HepG2 (cell line): Measurements from ENCODE around the gene SPATA33. TPM values are rescaled to one million over a fixed set of nuclear protein-coding genes. Genes with fewer than 3 reads are reported as not detected.
A peak's percentile ranks its signal among the peaks of the same experiment; 100 is the strongest.

ENCODE experiments used
- FOXM1 ChIP-seq: sonication (generic); formaldehyde crosslinking; IDR thresholded peaks from 2 replicates; pipeline ENCODE4 v1.5.0; 2020; ENCODE audit warnings: missing genetic modification reagents
- ISX ChIP-seq: sonication (generic); formaldehyde crosslinking; conservative IDR thresholded peaks from 2 replicates; pipeline ENCODE4 v1.5.0; 2020; ENCODE audit warnings: missing genetic modification reagents
- KDM1A ChIP-seq: IDR thresholded peaks from 2 replicates; pipeline ENCODE4 v1.6.1; 2016; ENCODE audit warnings: missing compliant biosample characterization
- KLF12 ChIP-seq: sonication (generic); formaldehyde crosslinking; IDR thresholded peaks from 2 replicates; pipeline ENCODE4 v1.4.0; 2020; ENCODE audit warnings: missing genetic modification reagents, borderline replicate concordance
- MAFF ChIP-seq: IDR thresholded peaks from 2 replicates; pipeline ENCODE4 v1.6.1; 2011; ENCODE audit warnings: low read depth, low read length, improper control_type of control experiment
- MYC ChIP-seq: sonication (generic); formaldehyde crosslinking; IDR thresholded peaks from 2 replicates; pipeline ENCODE4 v1.9.0; 2021; ENCODE audit warnings: missing genetic modification reagents, borderline replicate concordance
- NCOA5 ChIP-seq: sonication (generic); formaldehyde crosslinking; IDR thresholded peaks from 2 replicates; pipeline ENCODE4 v1.4.0; 2020; ENCODE audit warnings: missing genetic modification reagents
- NFATC3 ChIP-seq: sonication (generic); formaldehyde crosslinking; IDR thresholded peaks from 2 replicates; pipeline ENCODE4 v1.5.1; 2020; ENCODE audit warnings: mild to moderate bottlenecking, missing genetic modification reagents
- NONO ChIP-seq, 2 experiments: fragments of 450-650 bp in 1 of 2; sonication (generic) in 1 of 2; formaldehyde crosslinking in 1 of 2; IDR thresholded peaks in 1 of 2; conservative IDR thresholded peaks in 1 of 2; 2 replicates each; pipeline versions ENCODE4 v1.6.1 to v1.8.0; 2017 to 2022; ENCODE audit warnings: mild to moderate bottlenecking in 1 of 2, missing genetic modification reagents in 1 of 2, moderate library complexity in 1 of 2
- SAFB2 ChIP-seq: sonication (generic); formaldehyde crosslinking; IDR thresholded peaks from 2 replicates; pipeline ENCODE4 v1.5.1; 2020; ENCODE audit warnings: missing genetic modification reagents, low read depth, mild to moderate bottlenecking, borderline replicate concordance
- SCMH1 ChIP-seq: sonication (generic); formaldehyde crosslinking; IDR thresholded peaks from 2 replicates; pipeline ENCODE4 v1.9.0; 2021; ENCODE audit warnings: missing genetic modification reagents, mild to moderate bottlenecking, borderline replicate concordance
- TGIF2 ChIP-seq: IDR thresholded peaks from 2 replicates; pipeline ENCODE4 v1.6.1; 2016; ENCODE audit warnings: control low read depth, missing compliant biosample characterization
- THAP11 ChIP-seq: IDR thresholded peaks from 2 replicates; pipeline ENCODE4 v1.6.1; 2016; ENCODE audit warnings: missing biosample characterization, missing genetic modification reagents
- U2AF1 ChIP-seq: fragments of 200-400 bp; formaldehyde crosslinking; optimal IDR thresholded peaks from 2 replicates; pipeline ENCODE3; 2017; ENCODE audit warnings: mild to moderate bottlenecking, low read depth, low read length
- ZKSCAN5 ChIP-seq: sonication (generic); formaldehyde crosslinking; IDR thresholded peaks from 2 replicates; pipeline ENCODE4 v1.5.1; 2020; ENCODE audit warnings: mild to moderate bottlenecking, missing genetic modification reagents
- ZNF160 ChIP-seq: sonication (generic); formaldehyde crosslinking; IDR thresholded peaks from 2 replicates; pipeline ENCODE4 v1.8.0; 2022; ENCODE audit warnings: mild to moderate bottlenecking, inconsistent platforms, missing genetic modification reagents
- ZNF235 ChIP-seq: sonication (generic); formaldehyde crosslinking; IDR thresholded peaks from 2 replicates; pipeline ENCODE4 v1.8.1; 2023; ENCODE audit warnings: mild to moderate bottlenecking, missing genetic modification reagents, borderline replicate concordance
- ZNF644 ChIP-seq: IDR thresholded peaks from 2 replicates; pipeline ENCODE4 v1.6.1; 2016; ENCODE audit warnings: low read depth
- ZNF703 ChIP-seq: sonication (generic); formaldehyde crosslinking; IDR thresholded peaks from 2 replicates; pipeline ENCODE4 v1.5.1; 2020; ENCODE audit warnings: missing genetic modification reagents, mild to moderate bottlenecking, moderate library complexity, borderline replicate concordance
- ZNF720 ChIP-seq: sonication (generic); formaldehyde crosslinking; IDR thresholded peaks from 2 replicates; pipeline ENCODE4 v1.4.0; 2020; ENCODE audit warnings: missing genetic modification reagents
- ZNF773 ChIP-seq: sonication (generic); formaldehyde crosslinking; IDR thresholded peaks from 2 replicates; pipeline ENCODE4 v1.4.0; 2020; ENCODE audit warnings: missing genetic modification reagents, borderline replicate concordance
- polyA plus RNA-seq, 8 experiments: library from polyadenylated mRNA; depleted of rRNA in 3 of 8; stranded (reverse) in 7 of 8; unstranded in 1 of 8; fragments of >200 nt; fragmentation: Illumina TruSeq in 4 of 8; extraction: Trizol in 4 of 8; gene quantifications; 2 replicates each; pipeline versions ENCODE4 v1.2.1 to v1.2.3, GENCODE V29; 2011 to 2016; ENCODE audit warnings: low read depth in 4 of 8, missing spikeins in 1 of 8, mixed read lengths in 1 of 8; ENCODE audit not compliant: insufficient read depth in 1 of 8
- total RNA-seq, 5 experiments: library from RNA; depleted of rRNA; stranded (reverse); fragments of >200 nt; fragmentation: Illumina TruSeq; extraction: Trizol; gene quantifications; 2 replicates each; pipeline ENCODE4 v1.2.3, GENCODE V29; 2016; ENCODE audit warnings: low read depth in 1 of 5
- TF ChIP-seq, protein P1 (sequence below): sonication (generic); formaldehyde crosslinking; IDR thresholded peaks from 2 replicates; pipeline ENCODE4 v1.4.0; 2020; ENCODE audit warnings: missing genetic modification reagents
- TF ChIP-seq, protein P2 (sequence below): sonication (generic); formaldehyde crosslinking; IDR thresholded peaks from 2 replicates; pipeline ENCODE4 v1.4.0; 2020; ENCODE audit warnings: missing genetic modification reagents
- TF ChIP-seq, protein P3 (sequence below): IDR thresholded peaks from 2 replicates; pipeline ENCODE4 v1.6.1; 2016

Gene SPATA33
- total and polyA plus RNA-seq, 2 of the 13 experiments (the other 11 are each of a cell fraction or from before 2014, with no cell fraction given) = 5.7 to 11.0 TPM

DNA sequence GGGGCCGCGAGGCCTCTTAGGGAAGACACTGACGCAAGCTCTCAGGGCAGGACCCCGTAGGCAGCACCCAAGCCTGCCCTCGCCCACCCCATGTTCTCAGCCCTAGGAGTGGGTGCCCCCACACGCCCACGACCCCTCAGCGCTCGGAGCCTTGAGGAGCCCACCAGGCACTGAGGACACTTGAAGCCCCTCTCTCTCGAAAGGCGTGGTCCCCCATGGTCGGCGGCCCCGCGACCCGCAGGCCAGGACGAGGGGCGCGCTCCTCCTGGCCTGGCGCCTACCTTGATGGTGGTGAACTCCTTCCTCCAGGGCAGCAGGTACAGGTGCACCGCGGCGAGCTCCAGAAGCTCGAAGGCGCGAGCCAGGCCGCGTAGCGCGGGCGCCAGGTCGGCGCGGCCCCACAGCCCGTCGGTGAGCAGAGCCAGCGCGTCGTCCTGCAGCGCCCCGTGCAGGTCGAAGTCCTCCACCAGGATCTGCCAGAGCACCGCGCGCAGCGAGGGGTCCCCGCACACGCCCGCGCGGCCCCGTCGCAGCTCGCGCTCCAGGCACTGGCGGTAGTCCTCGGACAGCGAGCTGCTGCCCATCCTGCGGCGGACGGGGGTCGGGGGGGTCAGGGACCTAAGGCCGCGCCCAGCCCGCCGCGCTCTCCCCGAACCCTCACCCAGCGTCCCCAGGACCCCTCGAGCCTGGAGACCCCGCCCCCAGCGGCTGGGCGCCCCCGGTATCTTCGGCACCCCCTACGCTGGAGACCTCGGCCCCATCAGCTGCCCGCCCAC is 43.2 kb downstream of the SPATA33 start (continued):
- 0 out of 2 replicates have a peak, but pooled peaks have one; percentile 45 for TF ChIP-seq NFATC3 (CRISPR knock-in tag)
- TF ChIP-seq SCMH1 = no peak
- no peak; the same call in none of the 2 replicates for TF ChIP-seq KDM1A (CRISPR knock-in tag)
- TF ChIP-seq, protein P1, sequence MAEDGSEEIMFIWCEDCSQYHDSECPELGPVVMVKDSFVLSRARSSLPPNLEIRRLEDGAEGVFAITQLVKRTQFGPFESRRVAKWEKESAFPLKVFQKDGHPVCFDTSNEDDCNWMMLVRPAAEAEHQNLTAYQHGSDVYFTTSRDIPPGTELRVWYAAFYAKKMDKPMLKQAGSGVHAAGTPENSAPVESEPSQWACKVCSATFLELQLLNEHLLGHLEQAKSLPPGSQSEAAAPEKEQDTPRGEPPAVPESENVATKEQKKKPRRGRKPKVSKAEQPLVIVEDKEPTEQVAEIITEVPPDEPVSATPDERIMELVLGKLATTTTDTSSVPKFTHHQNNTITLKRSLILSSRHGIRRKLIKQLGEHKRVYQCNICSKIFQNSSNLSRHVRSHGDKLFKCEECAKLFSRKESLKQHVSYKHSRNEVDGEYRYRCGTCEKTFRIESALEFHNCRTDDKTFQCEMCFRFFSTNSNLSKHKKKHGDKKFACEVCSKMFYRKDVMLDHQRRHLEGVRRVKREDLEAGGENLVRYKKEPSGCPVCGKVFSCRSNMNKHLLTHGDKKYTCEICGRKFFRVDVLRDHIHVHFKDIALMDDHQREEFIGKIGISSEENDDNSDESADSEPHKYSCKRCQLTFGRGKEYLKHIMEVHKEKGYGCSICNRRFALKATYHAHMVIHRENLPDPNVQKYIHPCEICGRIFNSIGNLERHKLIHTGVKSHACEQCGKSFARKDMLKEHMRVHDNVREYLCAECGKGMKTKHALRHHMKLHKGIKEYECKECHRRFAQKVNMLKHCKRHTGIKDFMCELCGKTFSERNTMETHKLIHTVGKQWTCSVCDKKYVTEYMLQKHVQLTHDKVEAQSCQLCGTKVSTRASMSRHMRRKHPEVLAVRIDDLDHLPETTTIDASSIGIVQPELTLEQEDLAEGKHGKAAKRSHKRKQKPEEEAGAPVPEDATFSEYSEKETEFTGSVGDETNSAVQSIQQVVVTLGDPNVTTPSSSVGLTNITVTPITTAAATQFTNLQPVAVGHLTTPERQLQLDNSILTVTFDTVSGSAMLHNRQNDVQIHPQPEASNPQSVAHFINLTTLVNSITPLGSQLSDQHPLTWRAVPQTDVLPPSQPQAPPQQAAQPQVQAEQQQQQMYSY (CRISPR knock-in tag) = 0 out of 2 replicates have a peak, but pooled peaks have one; percentile 15
- no peak for TF ChIP-seq ISX (CRISPR knock-in tag)
- TF ChIP-seq ZNF703 (CRISPR knock-in tag) = 0 out of 2 replicates have a peak, but pooled peaks have one; percentile 44
- TF ChIP-seq KLF12 (CRISPR knock-in tag) = 0 out of 2 replicates have a peak, but pooled peaks have one; percentile 49
- TF ChIP-seq ZNF773 (CRISPR knock-in tag) = 0 out of 2 replicates have a peak, but pooled peaks have one; percentile 41
- no peak for TF ChIP-seq THAP11
- TF ChIP-seq U2AF1 = peak; percentile 2
- TF ChIP-seq FOXM1 = 0 out of 2 replicates have a peak, but pooled peaks have one; percentile 29
- TF ChIP-seq ZKSCAN5 (CRISPR knock-in tag) = 0 out of 2 replicates have a peak, but pooled peaks have one; percentile 66
- TF ChIP-seq, protein P2, sequence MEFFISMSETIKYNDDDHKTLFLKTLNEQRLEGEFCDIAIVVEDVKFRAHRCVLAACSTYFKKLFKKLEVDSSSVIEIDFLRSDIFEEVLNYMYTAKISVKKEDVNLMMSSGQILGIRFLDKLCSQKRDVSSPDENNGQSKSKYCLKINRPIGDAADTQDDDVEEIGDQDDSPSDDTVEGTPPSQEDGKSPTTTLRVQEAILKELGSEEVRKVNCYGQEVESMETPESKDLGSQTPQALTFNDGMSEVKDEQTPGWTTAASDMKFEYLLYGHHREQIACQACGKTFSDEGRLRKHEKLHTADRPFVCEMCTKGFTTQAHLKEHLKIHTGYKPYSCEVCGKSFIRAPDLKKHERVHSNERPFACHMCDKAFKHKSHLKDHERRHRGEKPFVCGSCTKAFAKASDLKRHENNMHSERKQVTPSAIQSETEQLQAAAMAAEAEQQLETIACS (CRISPR knock-in tag) = peak; percentile 55; the same call in 1 of the 2 replicates
- TF ChIP-seq, protein P3, sequence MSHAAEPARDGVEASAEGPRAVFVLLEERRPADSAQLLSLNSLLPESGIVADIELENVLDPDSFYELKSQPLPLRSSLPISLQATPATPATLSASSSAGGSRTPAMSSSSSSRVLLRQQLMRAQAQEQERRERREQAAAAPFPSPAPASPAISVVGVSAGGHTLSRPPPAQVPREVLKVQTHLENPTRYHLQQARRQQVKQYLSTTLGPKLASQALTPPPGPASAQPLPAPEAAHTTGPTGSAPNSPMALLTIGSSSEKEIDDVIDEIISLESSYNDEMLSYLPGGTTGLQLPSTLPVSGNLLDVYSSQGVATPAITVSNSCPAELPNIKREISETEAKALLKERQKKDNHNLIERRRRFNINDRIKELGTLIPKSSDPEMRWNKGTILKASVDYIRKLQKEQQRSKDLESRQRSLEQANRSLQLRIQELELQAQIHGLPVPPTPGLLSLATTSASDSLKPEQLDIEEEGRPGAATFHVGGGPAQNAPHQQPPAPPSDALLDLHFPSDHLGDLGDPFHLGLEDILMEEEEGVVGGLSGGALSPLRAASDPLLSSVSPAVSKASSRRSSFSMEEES = no peak
- peak; percentile 91; the same call in 1 of the 2 replicates for TF ChIP-seq SAFB2
- TF ChIP-seq MAFF = no peak
- TF ChIP-seq ZNF720 = 0 out of 2 replicates have a peak, but pooled peaks have one; percentile 24
- TF ChIP-seq ZNF644 (CRISPR knock-in tag) = no peak
- no peak for TF ChIP-seq NONO (IDR thresholded peaks at IDR 0.05)
- TF ChIP-seq NONO (CRISPR knock-in tag; conservative IDR thresholded peaks at IDR 0.05) = peak; percentile 56; the same call in 1 of the 2 replicates
- no peak for TF ChIP-seq NCOA5 (CRISPR knock-in tag)
- TF ChIP-seq TGIF2 (CRISPR knock-in tag) = peak; percentile 45
- peak; percentile 55; the same call in 1 of the 2 replicates for TF ChIP-seq ZNF160
- TF ChIP-seq MYC (CRISPR knock-in tag) = peak; percentile 86
- no peak for TF ChIP-seq ZNF235 (CRISPR knock-in tag)
